Measurements from ENCODE around the gene RCBTB1. TPM values are rescaled to one million over a fixed set of nuclear protein-coding genes. Genes with fewer than 3 reads are reported as not detected.

The RCBTB1 gene
- total and polyA plus RNA-seq, 9 donors = 5.5 to 28.0 (median 12.9) TPM

- no peaks in the 10 kb centered on the region for H3K36me3 ChIP-seq
- no peaks in the 10 kb centered on the region for H3K9me3 ChIP-seq
- no peak for TF ChIP-seq POLR2A (IDR thresholded peaks at IDR 0.05)
- no peak for TF ChIP-seq CTCF (IDR thresholded peaks at IDR 0.05)
- no peak for TF ChIP-seq EP300 (IDR thresholded peaks at IDR 0.05)
- H3K4me1 ChIP-seq (ENCODE audit: insufficient read depth) = no peaks in the 10 kb centered on the region
- intact Hi-C loops (cut with DNase I) = no loop called here
- DNase-seq = no peak
- no peak overlapping the region for H3K4me3 ChIP-seq
- no peaks in the 10 kb centered on the region for H3K27me3 ChIP-seq
- no peak overlapping the region for H3K27ac ChIP-seq
- WGBS, 3 donors = 85 to 91% (median 86%) methylated on average over 15 of the region's 15 CpGs
Measured at GRCh38 chr13:49549289-49549688, 36.1 kb downstream of the RCBTB1 start.

GRCh38 chr13:49546561-49546960 is 38.8 kb downstream of the RCBTB1 start:
- intact Hi-C loops (cut with DNase I) = no loop called here
- no peak overlapping the region for H3K27ac ChIP-seq
- H3K4me1 ChIP-seq (ENCODE audit: insufficient read depth) = no peaks in the 10 kb centered on the region
- no peak for DNase-seq
- H3K4me3 ChIP-seq = no peak overlapping the region
- 88 to 95% (median 92%) methylated on average over 9 of the region's 9 CpGs for WGBS, 3 donors
- no peaks in the 10 kb centered on the region for H3K36me3 ChIP-seq
- no peaks in the 10 kb centered on the region for H3K9me3 ChIP-seq
- no peaks in the 10 kb centered on the region for H3K27me3 ChIP-seq
- TF ChIP-seq CTCF (IDR thresholded peaks at IDR 0.05) (no peak), POLR2A (IDR thresholded peaks at IDR 0.05) (no peak)

GRCh38 chr13:49545661-49546060 is 39.7 kb downstream of the RCBTB1 start:
- H3K9me3 ChIP-seq = no peaks in the 10 kb centered on the region
- H3K27me3 ChIP-seq = no peaks in the 10 kb centered on the region
- H3K27ac ChIP-seq = no peak overlapping the region
- 87 to 90% (median 90%) methylated on average over 4 of the region's 4 CpGs for WGBS, 3 donors
- H3K4me3 ChIP-seq = no peak overlapping the region
- H3K36me3 ChIP-seq = no peaks in the 10 kb centered on the region
- no peaks in the 10 kb centered on the region for H3K4me1 ChIP-seq (ENCODE audit: insufficient read depth)
- DNase-seq = no peak
- intact Hi-C loops (cut with DNase I) = no loop called here
- TF ChIP-seq POLR2A (IDR thresholded peaks at IDR 0.05) = no peak
- no peak for TF ChIP-seq CTCF (IDR thresholded peaks at IDR 0.05)
- no peak for TF ChIP-seq EP300 (IDR thresholded peaks at IDR 0.05)

- H3K4me1 ChIP-seq (ENCODE audit: insufficient read depth) = peaks cover 1% of the 10 kb centered on the region
- no peaks in the 10 kb centered on the region for H3K9me3 ChIP-seq
- DNase-seq = no peak
- H3K4me3 ChIP-seq = no peak overlapping the region
- no peak overlapping the region for H3K27ac ChIP-seq
- WGBS, 3 donors = 93 to 97% (median 97%) methylated on average over 3 of the region's 3 CpGs
- H3K36me3 ChIP-seq = no peaks in the 10 kb centered on the region
- intact Hi-C loops (cut with DNase I) = no loop called here
- H3K27me3 ChIP-seq = no peaks in the 10 kb centered on the region
- TF ChIP-seq POLR2A (IDR thresholded peaks at IDR 0.05) (no peak), CTCF (IDR thresholded peaks at IDR 0.05) (no peak), EP300 (IDR thresholded peaks at IDR 0.05) (no peak)
Measured at GRCh38 chr13:49543656-49544055, 41.7 kb downstream of the RCBTB1 start.

- intact Hi-C loops (cut with DNase I) = no loop called here
- no peaks in the 10 kb centered on the region for H3K27me3 ChIP-seq
- WGBS, 3 donors = 23 to 40% (median 39%) methylated on average over 7 of the region's 7 CpGs
- no peaks in the 10 kb centered on the region for H3K36me3 ChIP-seq
- H3K27ac ChIP-seq = no peak overlapping the region
- no peaks in the 10 kb centered on the region for H3K9me3 ChIP-seq
- peaks cover 1% of the 10 kb centered on the region for H3K4me1 ChIP-seq (ENCODE audit: insufficient read depth)
- peak in 1 of 5 donors; percentile 46 for DNase-seq
- TF ChIP-seq CTCF (IDR thresholded peaks at IDR 0.05) (no peak), POLR2A (IDR thresholded peaks at IDR 0.05) (no peak), EP300 (IDR thresholded peaks at IDR 0.05) (no peak)
- no peak overlapping the region for H3K4me3 ChIP-seq
Measured at GRCh38 chr13:49540552-49540951, 44.8 kb downstream of the RCBTB1 start.
